Astrocyte of the cerebellum (primary cell): ENCODE measurements around the gene ZNF433.
"Not testable (repeated sequence)": the region's sequence is repeated elsewhere in the genome, so short reads cannot be mapped to it uniquely, and the experiment has no call there.

Experiments
- DNase-seq: peaks from one replicate; pipeline ENCODE4 v3.0.0-alpha.2; 2011; ENCODE audit warnings: low read depth
- H3K4me3 ChIP-seq: 2 replicates; pipeline ENCODE4 v1.5.1; 2011; ENCODE audit warnings: mild to moderate bottlenecking, low read depth, low read length, moderate library complexity
- in situ Hi-C: cut with HindIII; loops from 2 replicates; pipeline ENCODE4 v1.10.0; 2017; ENCODE audit warnings: low sequenced_read_pairs
- TF ChIP-seq, protein P1 (sequence below): IDR thresholded peaks from 2 replicates; pipeline ENCODE4 v1.5.1; 2012; ENCODE audit warnings: low read length, low read depth, moderate library complexity, mild to moderate bottlenecking; ENCODE audit errors: missing control alignments

Gene ZNF433

GRCh38 chr19:12035220-12036172, at the start of gene ZNF433:
Gene ZNF433 (minus strand): TSS chr19:12035679. CDS start chr19:12035539, 140 bp downstream.
- TF ChIP-seq, protein P1, sequence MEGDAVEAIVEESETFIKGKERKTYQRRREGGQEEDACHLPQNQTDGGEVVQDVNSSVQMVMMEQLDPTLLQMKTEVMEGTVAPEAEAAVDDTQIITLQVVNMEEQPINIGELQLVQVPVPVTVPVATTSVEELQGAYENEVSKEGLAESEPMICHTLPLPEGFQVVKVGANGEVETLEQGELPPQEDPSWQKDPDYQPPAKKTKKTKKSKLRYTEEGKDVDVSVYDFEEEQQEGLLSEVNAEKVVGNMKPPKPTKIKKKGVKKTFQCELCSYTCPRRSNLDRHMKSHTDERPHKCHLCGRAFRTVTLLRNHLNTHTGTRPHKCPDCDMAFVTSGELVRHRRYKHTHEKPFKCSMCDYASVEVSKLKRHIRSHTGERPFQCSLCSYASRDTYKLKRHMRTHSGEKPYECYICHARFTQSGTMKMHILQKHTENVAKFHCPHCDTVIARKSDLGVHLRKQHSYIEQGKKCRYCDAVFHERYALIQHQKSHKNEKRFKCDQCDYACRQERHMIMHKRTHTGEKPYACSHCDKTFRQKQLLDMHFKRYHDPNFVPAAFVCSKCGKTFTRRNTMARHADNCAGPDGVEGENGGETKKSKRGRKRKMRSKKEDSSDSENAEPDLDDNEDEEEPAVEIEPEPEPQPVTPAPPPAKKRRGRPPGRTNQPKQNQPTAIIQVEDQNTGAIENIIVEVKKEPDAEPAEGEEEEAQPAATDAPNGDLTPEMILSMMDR, result peak; percentile 5
- DNase-seq, result peak; percentile 40
- H3K4me3 ChIP-seq, result peak within 1 kb of the TSS; percentile 86
- in situ Hi-C loops, result no loop called here

DNA sequence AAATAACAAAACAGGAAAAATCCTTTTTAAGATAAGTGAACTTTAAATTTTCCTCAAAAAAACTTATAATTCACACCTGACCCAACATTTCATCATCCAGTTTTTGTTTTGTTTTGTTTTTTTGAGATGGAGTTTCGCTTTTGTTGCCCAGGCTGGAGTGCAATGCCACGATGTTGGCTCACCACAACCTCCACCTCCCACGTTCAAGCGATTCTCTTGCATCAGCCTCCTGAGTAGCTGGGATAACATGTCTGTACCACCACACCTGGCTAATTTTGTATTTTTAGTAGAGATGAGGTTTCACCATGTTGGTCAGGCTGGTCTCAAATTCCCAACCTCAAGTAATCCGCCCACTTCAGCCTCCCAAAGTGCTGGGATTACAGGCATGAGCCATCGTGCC, 47.9 kb upstream of the ZNF433 start:
- H3K4me3 ChIP-seq, in situ Hi-C loops, DNase-seq: not testable (repeated sequence)

DNA sequence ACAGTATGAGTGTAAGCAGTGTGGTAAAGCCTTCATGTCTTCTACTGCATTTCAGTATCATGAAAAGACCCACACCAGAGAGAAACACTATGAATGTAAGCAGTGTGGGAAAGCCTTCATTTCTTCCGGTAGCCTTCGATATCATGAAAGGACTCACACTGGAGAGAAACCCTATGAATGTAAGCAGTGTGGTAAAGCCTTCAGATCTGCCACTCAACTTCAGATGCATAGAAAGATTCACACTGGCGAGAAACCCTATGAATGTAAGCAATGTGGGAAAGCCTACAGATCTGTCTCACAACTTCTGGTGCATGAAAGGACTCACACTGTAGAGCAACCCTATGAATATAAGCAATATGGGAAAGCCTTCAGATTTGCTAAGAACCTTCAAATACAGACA, 41.9 kb upstream of the ZNF433 start:
- no peak overlapping the region for H3K4me3 ChIP-seq
- TF ChIP-seq, protein P1, result no peak
- no peak for DNase-seq
- in situ Hi-C loops, result no loop called here

- in situ Hi-C loops, H3K4me3 ChIP-seq, DNase-seq: not testable (repeated sequence)
Measured at GRCh38 chr19:12076331-12076730, 40.9 kb upstream of the ZNF433 start.

DNA sequence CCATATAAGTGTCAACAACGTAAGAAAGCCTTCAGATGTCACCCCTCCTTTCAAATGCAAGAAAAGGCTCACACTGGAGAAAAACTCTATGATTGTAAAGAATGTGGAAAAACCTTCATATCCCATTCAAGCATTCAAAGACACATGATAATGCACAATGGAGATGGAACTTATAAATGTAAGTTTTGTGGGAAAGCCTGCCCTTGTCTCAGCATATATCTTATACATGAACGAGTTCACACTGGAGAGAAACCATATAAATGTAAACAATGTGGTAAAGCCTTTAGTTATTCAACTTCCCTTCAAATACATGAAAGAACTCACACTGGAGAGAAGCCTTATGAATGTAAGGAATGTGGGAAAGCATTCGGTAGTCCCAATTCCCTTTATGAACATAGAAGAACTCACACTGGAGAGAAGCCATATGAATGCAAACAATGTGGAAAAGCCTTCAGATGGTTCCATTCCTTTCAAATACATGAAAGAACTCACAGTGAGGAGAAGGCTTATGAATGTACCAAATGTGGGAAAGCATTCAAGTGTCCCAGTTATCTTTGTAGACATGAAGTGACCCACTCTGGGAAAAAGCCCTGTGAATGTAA, 40.2 kb upstream of the ZNF433 start:
- TF ChIP-seq, protein P1, result no peak
- in situ Hi-C loops, result no loop called here
- no peak overlapping the region for H3K4me3 ChIP-seq
- DNase-seq, result no peak

GRCh38 chr19:12064590-12065538, 29.4 kb upstream of the ZNF433 start, which contains the start of gene ZNF844:
Gene ZNF844 (plus strand): TSS chr19:12064731. CDS start chr19:12064874, 143 bp downstream.
- in situ Hi-C loops, result no loop called here
- TF ChIP-seq, protein P1, result no peak
- DNase-seq, result peak; percentile 42
- peak within 1 kb of the TSS; percentile 70 for H3K4me3 ChIP-seq

GRCh38 chr19:12055784-12056183, 20.3 kb upstream of the ZNF433 start:
- DNase-seq, result no peak
- TF ChIP-seq, protein P1, result no peak
- in situ Hi-C loops, result no loop called here

More at GRCh38 chr19:12055784-12056183, 20.3 kb upstream of the ZNF433 start:
- H3K4me3 ChIP-seq, result no peak overlapping the region
